NCI-H128 (cell line): ENCODE results near the gene OR2G6.
"Not testable (repeated sequence)": the region's sequence is repeated elsewhere in the genome, so short reads cannot be mapped to it uniquely, and the experiment has no call there.

Source experiments
- DNase-seq: peaks from one replicate; lab custom pipeline; 2025; ENCODE audit not compliant: unreplicated experiment; lab: John Stamatoyannopoulos, UW

OR2G6 gene

DNA sequence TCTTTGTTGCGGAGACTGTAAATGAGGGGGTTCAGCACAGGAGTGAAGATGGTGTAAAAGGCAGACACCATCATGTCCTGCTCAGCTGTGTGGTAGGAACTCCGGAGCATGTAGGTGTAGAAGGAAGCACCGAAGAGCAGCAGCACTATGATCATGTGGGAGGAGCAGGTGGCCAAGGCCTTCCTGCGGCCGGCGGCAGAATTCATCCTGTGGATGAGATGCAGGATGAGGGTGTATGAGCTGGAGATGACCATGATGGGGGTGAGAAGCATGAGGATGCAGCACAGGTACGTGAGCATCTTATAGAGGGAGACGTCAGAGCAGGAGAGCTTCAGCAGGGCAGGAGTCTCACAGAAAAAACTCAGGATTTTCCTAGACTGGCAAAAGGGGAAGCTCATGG, 66.0 kb downstream of the OR2G6 start:
- not testable (repeated sequence) for DNase-seq

- DNase-seq: not testable (repeated sequence)
Measured at GRCh38 chr1:248574657-248575056, 66.8 kb downstream of the OR2G6 start, which contains the start of gene OR2T34. Gene OR2T34, minus strand, starts transcription at chr1:248574757. Its CDS starts 0 bp downstream, at chr1:248574757.

GRCh38 chr1:248576260-248576980, 68.5 kb downstream of the OR2G6 start:
- DNase-seq: no peak
